HFFc6 (cell line): ENCODE measurements around the gene MPIG6B. TPM values are rescaled to one million over a fixed set of nuclear protein-coding genes. Genes with fewer than 3 reads are reported as not detected.

ENCODE experiments used
- DNase-seq: peaks from one replicate; pipeline ENCODE4 v3.0.0-alpha.2; 2018
- H3K27ac Mint-ChIP-seq: 2 replicates; pipeline ENCODE4 v1.8.0; 2020; ENCODE audit warnings: mild to moderate bottlenecking, mixed read lengths
- H3K27me3 Mint-ChIP-seq: 2 replicates; pipeline ENCODE4 v1.8.0; 2021; ENCODE audit warnings: mild to moderate bottlenecking, moderate library complexity, mixed read lengths; ENCODE audit not compliant: insufficient read depth
- H3K36me3 Mint-ChIP-seq: 2 replicates; pipeline ENCODE4 v1.8.0; 2021; ENCODE audit warnings: low read depth, mixed read lengths
- H3K4me1 Mint-ChIP-seq: 2 replicates; pipeline ENCODE4 v1.8.0; 2020; ENCODE audit warnings: low read depth, mixed read lengths
- H3K4me3 Mint-ChIP-seq: 2 replicates; pipeline ENCODE4 v1.8.0; 2020; ENCODE audit warnings: mild to moderate bottlenecking, moderate library complexity, mixed read lengths
- H3K9me3 Mint-ChIP-seq: 2 replicates; pipeline ENCODE4 v1.8.0; 2020; ENCODE audit warnings: mild to moderate bottlenecking, mixed read lengths
- CTCF ChIP-seq: fragments of 200-600 bp; sonication (generic); IDR thresholded peaks from 2 replicates; pipeline ENCODE4 v1.5.0; 2021; ENCODE audit warnings: antibody characterized with exemption, mild to moderate bottlenecking
- total RNA-seq, 6 experiments: library from RNA; stranded (reverse); fragmentation: NEBNext Ultra II Directional; extraction: Animal tissue kit (Norgen Biotek cat#: 25700); gene quantifications; 2 replicates in 1 of 6; 3 replicates in 5 of 6; pipeline ENCODE4 v1.2.3, GENCODE V29; 2021

MPIG6B gene
- total RNA-seq, 6 experiments from 2014 or later: not detected

GRCh38 chr6:31737315-31737990 is 14.3 kb downstream of the MPIG6B start:
- TF ChIP-seq CTCF: no peak
- DNase-seq: no peak
- Mint-ChIP-seq H3K4me3 (peak overlapping the region; percentile 98), H3K36me3 (peaks cover 40% of the 10 kb centered on the region), H3K4me1 (peaks cover 62% of the 10 kb centered on the region), H3K9me3 (no peaks in the 10 kb centered on the region), H3K27me3 (no peaks in the 10 kb centered on the region; the same call in none of the 2 replicates), H3K27ac (peak overlapping the region; percentile 92)

GRCh38 chr6:31737991-31738979 is 15.1 kb downstream of the MPIG6B start:
- Mint-ChIP-seq H3K4me1 (peaks cover 58% of the 10 kb centered on the region), H3K4me3 (peak overlapping the region; percentile 98), H3K27ac (peak overlapping the region; percentile 92), H3K36me3 (peaks cover 36% of the 10 kb centered on the region), H3K27me3 (no peaks in the 10 kb centered on the region; the same call in none of the 2 replicates), H3K9me3 (no peaks in the 10 kb centered on the region)
- peak; percentile 63 for TF ChIP-seq CTCF
- DNase-seq: peak; percentile 78

- peak; percentile 99 for DNase-seq
- H3K4me3 Mint-ChIP-seq: peak within 1 kb of the TSS; percentile 97
These were observed 16.6 kb downstream of the MPIG6B start, which contains the start of gene MSH5 for GRCh38 chr6:31739639-31740396. TSS of gene MSH5 (plus strand) at chr6:31740005. CDS start at chr6:31740467, 462 bp downstream.

GRCh38 chr6:31740397-31741223 is 17.4 kb downstream of the MPIG6B start:
- H3K4me1 Mint-ChIP-seq: peaks cover 46% of the 10 kb centered on the region
- H3K9me3 Mint-ChIP-seq: no peaks in the 10 kb centered on the region
- H3K4me3 Mint-ChIP-seq: peak overlapping the region; percentile 97
- peak overlapping the region; percentile 86 for H3K27ac Mint-ChIP-seq
- H3K27me3 Mint-ChIP-seq: no peaks in the 10 kb centered on the region; the same call in 1 of the 2 replicates
- peaks cover 16% of the 10 kb centered on the region for H3K36me3 Mint-ChIP-seq
- no peak for DNase-seq
- no peak for TF ChIP-seq CTCF

More at GRCh38 chr6:31739639-31740396, 16.6 kb downstream of the MPIG6B start, which contains the start of gene MSH5:
- peaks cover 46% of the 10 kb centered on the region for H3K4me1 Mint-ChIP-seq
- H3K36me3 Mint-ChIP-seq: peaks cover 21% of the 10 kb centered on the region
- no peaks in the 10 kb centered on the region; the same call in none of the 2 replicates for H3K27me3 Mint-ChIP-seq
- TF ChIP-seq CTCF: no peak
- no peaks in the 10 kb centered on the region for H3K9me3 Mint-ChIP-seq
- peak within 1 kb of the TSS; percentile 92 for H3K27ac Mint-ChIP-seq
